GM21576 (cell line): ENCODE data around the gene INTS13.
"Not testable (repeated sequence)": the region's sequence is repeated elsewhere in the genome, so short reads cannot be mapped to it uniquely, and the experiment has no call there.

Experiments used
- ATAC-seq: cut with Tn5 transposase; IDR thresholded peaks from one replicate; pipeline ENCODE4 v1.9.1; 2021; ENCODE audit warnings: mild to moderate bottlenecking, moderate library complexity; ENCODE audit not compliant: unreplicated experiment

Gene INTS13

GRCh38 chr12:26936559-26937442, 980 bp downstream of the INTS13 start:
- ATAC-seq, result no peak

DNA sequence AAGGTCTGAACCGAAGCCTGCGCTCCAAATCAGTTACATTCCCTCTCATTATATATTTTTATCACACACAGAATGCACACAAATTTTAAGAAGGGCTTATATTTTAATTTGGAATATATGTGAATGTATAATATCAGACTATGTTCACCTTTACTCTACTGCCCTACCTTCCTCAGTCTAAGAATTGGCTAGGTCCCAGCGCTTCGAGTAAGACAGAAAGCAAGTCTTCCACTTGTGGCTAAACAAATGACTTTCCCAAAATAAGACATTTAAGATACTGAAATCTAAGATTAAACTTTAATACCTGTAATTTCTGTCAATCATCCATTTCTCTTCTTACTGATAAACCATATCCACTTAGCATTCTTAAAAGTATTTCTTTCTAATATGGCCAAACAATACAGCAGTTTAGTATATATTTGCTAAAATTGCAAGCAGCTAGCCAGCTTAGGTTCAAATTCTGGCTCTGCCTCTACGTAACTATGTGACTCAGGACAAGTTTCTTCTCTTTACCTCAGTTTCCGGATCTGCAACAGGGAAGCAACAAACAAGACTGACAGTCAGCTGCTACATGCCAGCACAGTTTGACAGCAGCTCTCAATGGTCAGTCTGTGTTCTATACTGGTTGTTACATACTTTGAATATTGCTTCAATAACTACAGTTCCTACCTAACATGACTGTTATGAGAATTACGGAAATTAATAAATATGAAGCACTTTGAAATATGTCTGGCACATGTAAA, 2.0 kb downstream of the INTS13 start:
- ATAC-seq, result no peak

DNA sequence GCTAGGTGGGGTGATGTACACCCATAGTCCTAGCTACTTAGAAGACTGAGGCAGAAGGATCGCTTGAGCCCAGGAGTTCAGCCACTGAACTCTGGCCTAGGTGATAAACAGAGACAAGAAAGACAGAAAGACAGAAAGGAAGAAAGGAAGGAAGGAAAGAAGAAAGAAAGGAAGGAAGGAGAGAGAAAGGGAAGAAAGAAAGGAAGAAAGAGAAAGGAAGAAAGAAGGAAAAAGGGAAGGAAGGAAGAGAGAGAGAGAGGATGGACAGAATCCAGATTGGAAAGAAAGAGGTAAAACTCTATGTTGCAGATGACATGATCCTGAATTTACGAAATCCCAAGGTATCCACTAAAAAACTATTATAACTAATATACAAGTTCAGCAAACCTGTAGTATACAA, 8.2 kb downstream of the INTS13 start:
- no peak for ATAC-seq

DNA sequence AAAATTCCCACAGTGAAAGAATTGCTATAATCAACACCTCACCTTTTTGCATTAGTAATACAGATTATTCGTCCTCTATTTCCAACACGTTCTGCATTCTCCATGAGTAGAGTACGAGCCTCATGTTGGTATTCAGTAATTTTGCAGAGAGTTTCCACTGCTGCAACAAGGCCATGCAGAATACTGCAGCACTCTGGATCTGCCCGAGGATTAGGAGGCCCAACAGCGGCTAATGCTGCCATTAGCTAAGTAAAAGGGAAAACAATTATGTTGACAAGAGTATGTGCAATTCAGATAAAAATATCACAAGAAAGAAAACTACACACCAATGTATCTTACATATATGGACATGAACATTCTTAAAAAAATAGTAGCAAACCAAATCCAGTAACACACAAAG, 9.1 kb downstream of the INTS13 start:
- ATAC-seq, result no peak

GRCh38 chr12:26921886-26922285, 15.9 kb downstream of the INTS13 start:
- no peak for ATAC-seq

DNA sequence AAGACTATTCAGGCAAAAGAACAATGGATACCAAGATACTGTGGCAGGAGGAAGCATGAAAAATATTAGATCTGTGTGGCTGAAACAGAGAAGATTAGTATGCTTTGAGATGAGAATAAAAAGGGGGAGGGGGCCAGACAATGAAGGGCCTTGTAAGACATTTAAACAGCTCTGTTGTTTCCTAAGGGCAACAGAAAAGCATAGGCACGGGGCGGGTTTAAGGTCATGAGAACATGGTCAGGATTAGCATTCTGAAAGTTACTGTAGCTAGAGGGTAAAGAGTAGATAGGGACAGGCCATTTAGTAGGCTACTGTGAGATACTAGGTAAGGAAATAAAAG, 18.6 kb downstream of the INTS13 start:
- no peak for ATAC-seq

- ATAC-seq, result no peak
Observed at GRCh38 chr12:26918321-26919215, 19.2 kb downstream of the INTS13 start.

- ATAC-seq, result no peak
Observed at GRCh38 chr12:26906704-26907103, 31.1 kb downstream of the INTS13 start.

DNA sequence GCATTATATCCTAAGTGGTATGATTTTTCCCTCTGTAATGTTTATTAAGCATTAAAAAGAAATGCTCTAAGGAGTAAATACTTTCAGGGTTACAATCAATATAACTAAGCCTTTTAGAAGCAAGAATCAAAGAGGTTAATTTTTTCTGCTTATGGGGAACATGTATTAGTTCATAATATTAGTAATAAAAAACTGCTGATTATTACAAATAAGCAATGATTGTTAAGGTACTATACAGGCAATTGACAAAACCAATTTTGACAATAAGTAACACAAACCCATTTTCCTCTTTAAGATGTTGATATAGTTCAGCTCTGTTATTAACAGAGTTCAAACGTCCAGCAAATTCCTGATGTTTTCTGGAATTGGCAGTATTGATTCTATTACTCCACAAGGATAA, 31.8 kb downstream of the INTS13 start:
- ATAC-seq, result no peak

DNA sequence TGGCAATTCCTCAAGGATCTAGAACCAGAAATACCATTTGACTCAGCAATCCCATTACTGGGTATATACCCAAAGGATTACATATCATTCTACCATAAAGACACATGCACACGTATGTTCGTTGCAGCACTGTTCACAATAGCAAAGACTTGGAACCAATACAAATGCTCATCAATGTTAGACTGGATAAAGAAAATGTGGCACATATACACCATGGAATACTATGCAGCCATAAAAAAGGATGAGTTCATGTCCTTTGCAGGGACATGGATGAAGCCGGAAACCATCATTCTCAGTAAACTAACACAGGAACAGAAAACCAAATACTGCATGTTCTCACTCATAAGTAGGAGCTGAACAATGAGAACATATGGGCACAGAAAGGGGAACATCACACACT, 34.4 kb downstream of the INTS13 start:
- not testable (repeated sequence) for ATAC-seq

DNA sequence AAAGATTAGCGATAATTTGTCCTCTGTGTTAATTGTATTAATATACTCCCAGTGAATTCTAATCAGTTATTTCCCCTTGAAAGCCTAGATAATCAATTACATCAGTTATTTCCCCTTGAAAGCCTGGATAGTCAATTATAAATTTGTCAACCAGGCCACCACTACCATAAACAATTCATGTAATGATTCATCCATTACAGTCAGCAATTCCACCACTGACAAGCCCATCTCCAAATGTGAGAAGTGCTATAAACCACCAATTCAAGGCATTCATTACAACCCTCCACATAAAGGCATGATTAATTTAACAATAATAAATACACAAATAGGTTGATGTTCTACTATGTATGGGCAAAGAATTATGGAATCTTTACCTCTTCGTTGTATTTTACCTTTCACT, 40.9 kb downstream of the INTS13 start:
- no peak for ATAC-seq

DNA sequence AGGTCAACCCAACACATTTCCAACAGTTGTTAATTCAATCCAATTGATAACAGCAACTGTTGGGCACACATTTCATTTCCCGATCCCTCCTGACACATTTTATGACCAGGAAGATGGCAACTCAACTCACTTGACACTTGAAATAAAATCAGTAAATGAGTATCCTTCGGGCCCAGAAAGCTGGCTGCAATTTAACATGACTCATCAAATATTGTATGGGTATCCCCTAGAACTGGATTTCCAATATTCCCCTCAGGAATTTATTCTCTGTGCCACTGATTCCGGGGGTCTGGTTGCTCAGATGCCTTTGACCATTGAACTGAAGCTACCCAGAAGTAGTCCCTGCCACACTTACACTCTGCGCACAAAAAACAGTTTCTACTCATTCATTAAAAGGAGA, 42.1 kb downstream of the INTS13 start:
- no peak for ATAC-seq

- ATAC-seq, result no peak
Observed at GRCh38 chr12:26891704-26892103, 46.1 kb downstream of the INTS13 start.

- ATAC-seq, result no peak
Observed at GRCh38 chr12:26890784-26891183, 47.0 kb downstream of the INTS13 start.

- ATAC-seq, result no peak
Observed at GRCh38 chr12:26884765-26885576, 52.8 kb downstream of the INTS13 start.

DNA sequence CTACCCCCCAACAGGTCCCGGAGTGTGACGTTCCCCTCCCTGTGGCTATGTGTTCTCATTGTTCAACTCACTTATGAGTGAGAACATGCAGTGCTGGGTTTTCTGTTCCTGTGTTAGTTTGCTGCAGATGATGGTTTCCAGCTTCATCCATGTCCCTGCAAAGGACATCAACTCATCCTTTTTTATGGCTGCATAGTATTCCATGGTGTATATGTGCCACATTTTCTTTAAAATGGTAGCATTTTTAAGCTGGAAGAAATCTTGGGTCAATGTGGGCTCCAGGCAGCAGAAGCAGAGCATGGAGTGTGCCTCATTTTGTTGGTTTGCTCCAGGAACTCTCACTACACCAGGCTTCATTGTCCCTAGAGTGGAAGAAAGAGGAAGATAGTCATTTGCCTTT, 57.2 kb downstream of the INTS13 start:
- ATAC-seq, result no peak

- ATAC-seq, result peak; percentile 48
Observed at GRCh38 chr12:26878661-26879119, 59.1 kb downstream of the INTS13 start.

DNA sequence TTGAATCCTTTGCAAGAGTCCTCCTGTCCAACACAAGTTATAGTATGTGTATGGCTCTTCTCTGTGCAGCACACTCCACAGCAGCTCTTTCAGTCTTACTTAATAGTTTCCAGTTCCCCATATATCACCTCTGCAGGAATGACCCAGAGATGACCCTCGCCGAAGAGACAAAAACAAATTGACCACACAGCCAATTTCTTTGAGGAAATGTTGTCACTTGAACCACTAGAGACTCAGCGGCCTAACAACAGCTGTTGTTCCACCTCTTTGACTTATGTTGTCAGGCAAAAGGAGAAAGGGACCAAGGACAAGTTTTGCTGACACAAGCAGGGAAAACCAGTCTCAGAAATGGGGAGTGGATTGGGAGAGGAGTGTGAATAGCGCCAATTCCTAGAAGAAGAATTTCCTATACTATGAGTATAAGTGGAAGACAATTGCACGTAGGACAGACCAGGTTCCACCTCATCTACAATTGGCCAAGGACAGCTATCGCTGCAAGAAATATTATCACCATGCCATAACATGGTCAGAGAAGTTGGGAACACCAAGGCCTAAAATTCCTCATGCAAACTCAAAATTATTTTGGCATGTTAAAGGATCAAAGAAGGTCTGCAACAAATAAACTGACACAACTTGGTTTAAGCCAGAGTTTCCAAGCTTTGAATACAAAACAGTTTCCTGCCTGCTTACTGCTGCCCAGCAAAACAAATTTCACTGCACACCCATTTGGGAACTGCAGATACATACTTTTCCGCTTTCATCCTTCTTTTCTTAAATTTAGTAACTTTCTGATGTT, 63.1 kb downstream of the INTS13 start:
- ATAC-seq, result peak; percentile 53

DNA sequence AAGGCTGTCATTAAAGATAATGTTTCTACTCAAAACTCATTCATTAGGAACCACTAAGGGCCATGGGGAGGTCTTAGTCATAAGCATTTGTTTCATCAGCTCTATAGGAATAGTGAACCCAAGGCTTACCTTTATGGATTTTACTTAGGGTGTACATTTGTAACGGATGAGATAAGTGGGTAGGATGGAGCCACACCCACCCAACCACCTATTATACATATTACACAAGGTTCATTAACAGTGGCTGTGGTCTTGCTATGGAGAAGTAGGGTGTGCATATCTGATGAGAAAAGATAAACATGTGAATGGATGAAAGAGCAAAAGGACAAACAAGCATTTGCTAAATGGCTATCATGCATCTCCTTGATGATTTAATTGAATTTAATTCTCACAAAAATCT, 65.2 kb downstream of the INTS13 start:
- ATAC-seq, result no peak

DNA sequence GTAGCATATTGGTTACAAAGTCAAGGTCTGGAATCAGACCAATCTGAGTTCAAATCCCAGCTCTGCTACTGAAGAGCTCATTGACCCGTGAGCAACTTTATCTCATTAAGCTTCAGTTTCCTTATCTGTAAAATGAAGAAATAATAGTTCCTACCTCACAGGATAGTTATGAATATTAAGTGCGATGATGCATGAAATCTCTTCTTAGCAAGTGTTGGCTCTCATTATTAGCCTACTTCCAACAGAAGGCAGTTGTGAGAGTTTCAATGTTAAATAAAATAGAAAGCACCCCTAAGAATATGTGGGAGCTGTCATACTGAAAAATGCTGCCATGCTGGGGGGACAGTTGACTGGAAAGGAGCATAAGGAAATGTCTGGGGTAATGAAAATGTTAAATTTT, 65.8 kb downstream of the INTS13 start:
- no peak for ATAC-seq
